Neural cell (in vitro differentiated cells): ENCODE measurements around the gene CLEC4M. TPM values are rescaled to one million over a fixed set of nuclear protein-coding genes. Genes with fewer than 3 reads are reported as not detected.

Experiments
- H2AFZ ChIP-seq: fragments of 200-600, 300-800 bp; sonication (generic), shearing (Covaris generic); 2 replicates; pipeline ENCODE4 v1.6.0; 2014; ENCODE audit warnings: low read depth, mild to moderate bottlenecking, antibody characterized with exemption, low read length, moderate library complexity
- H3F3A ChIP-seq: fragments of 200-600 bp; shearing (Covaris generic); 2 replicates; pipeline ENCODE4 v1.6.1; 2016; ENCODE audit warnings: mild to moderate bottlenecking, moderate library complexity, mixed read lengths, antibody characterized with exemption, low read length; ENCODE audit not compliant: insufficient read depth, poor library complexity, severe bottlenecking
- H3K27ac ChIP-seq: fragments of 200-600, 300-800 bp; sonication (generic), shearing (Covaris generic); 2 replicates; pipeline ENCODE4 v1.5.1; 2014; ENCODE audit warnings: mild to moderate bottlenecking, low read length, moderate library complexity
- H3K27me3 ChIP-seq: fragments of 300-800, 200-600 bp; sonication (generic), shearing (Covaris generic); 2 replicates; pipeline ENCODE4 v1.6.0; 2014; ENCODE audit warnings: mild to moderate bottlenecking, low read depth, low read length, moderate library complexity; ENCODE audit not compliant: insufficient read depth
- H3K36me3 ChIP-seq: fragments of 300-800, 200-600 bp; sonication (generic), shearing (Covaris generic); 2 replicates; pipeline ENCODE4 v1.5.1; 2014; ENCODE audit warnings: mild to moderate bottlenecking, antibody characterized with exemption, low read length, moderate library complexity; ENCODE audit not compliant: insufficient read depth
- H3K4me2 ChIP-seq: fragments of 300-800, 200-600 bp; sonication (generic), shearing (Covaris generic); 2 replicates; pipeline ENCODE4 v1.6.0; 2014; ENCODE audit warnings: mild to moderate bottlenecking, low read length
- H3K4me3 ChIP-seq: fragments of 300-800, 200-600 bp; sonication (generic), shearing (Covaris generic); 2 replicates; pipeline ENCODE4 v1.5.1; 2014; ENCODE audit warnings: mild to moderate bottlenecking, low read length, moderate library complexity
- H3K79me2 ChIP-seq: fragments of 200-600 bp; shearing (Covaris generic); replicated peaks from 2 replicates; pipeline ENCODE4 v1.6.0; 2014; ENCODE audit warnings: mild to moderate bottlenecking, low read length, moderate library complexity; ENCODE audit not compliant: insufficient read depth
- H3K9ac ChIP-seq: fragments of 300-800, 200-600 bp; sonication (generic), shearing (Covaris generic); 2 replicates; pipeline ENCODE4 v1.6.1; 2016; ENCODE audit warnings: mild to moderate bottlenecking, low read length, mixed read lengths
- H3K9me2 ChIP-seq: fragments of 200-600 bp; shearing (Covaris generic); 2 replicates; pipeline ENCODE4 v1.6.1; 2016; ENCODE audit warnings: mild to moderate bottlenecking, low read length, mixed read lengths; ENCODE audit not compliant: insufficient read depth
- H3K9me3 ChIP-seq: fragments of 200-600, 300-800 bp; sonication (generic), shearing (Covaris generic); 2 replicates; pipeline ENCODE4 v1.6.1; 2016; ENCODE audit warnings: mild to moderate bottlenecking, mixed run types, low read length, moderate library complexity, mixed read lengths
- H4K20me1 ChIP-seq: fragments of 200-600 bp; shearing (Covaris generic); 2 replicates; pipeline ENCODE4 v1.6.1; 2016; ENCODE audit warnings: mild to moderate bottlenecking, mixed run types; ENCODE audit not compliant: insufficient read depth
- EP300 ChIP-seq: fragments of 450-650 bp; conservative IDR thresholded peaks from 2 replicates; pipeline ENCODE4 v1.6.1; 2014; ENCODE audit warnings: antibody characterized with exemption, mild to moderate bottlenecking, moderate library complexity; ENCODE audit not compliant: poor library complexity, severe bottlenecking
- EZH2 ChIP-seq: fragments of 200-600, 300-800 bp; shearing (Covaris generic), sonication (generic); IDR thresholded peaks from 2 replicates; pipeline ENCODE4 v1.6.1; 2014; ENCODE audit warnings: antibody characterized with exemption, low read length, borderline replicate concordance, mild to moderate bottlenecking; ENCODE audit not compliant: insufficient read depth, poor library complexity, severe bottlenecking
- MXI1 ChIP-seq: fragments of 450-650 bp; conservative IDR thresholded peaks from 2 replicates; pipeline ENCODE4 v1.6.1; 2014; ENCODE audit warnings: antibody characterized with exemption, mild to moderate bottlenecking; ENCODE audit not compliant: poor library complexity, severe bottlenecking
- POLR2AphosphoS5 ChIP-seq: IDR thresholded peaks from 2 replicates; pipeline ENCODE4 v1.6.1; 2012
- RAD21 ChIP-seq: fragments of 450-650 bp; conservative IDR thresholded peaks from 2 replicates; pipeline ENCODE4 v1.6.1; 2014; ENCODE audit warnings: antibody characterized with exemption, mild to moderate bottlenecking, moderate library complexity
- SMC3 ChIP-seq: fragments of 450-650 bp; conservative IDR thresholded peaks from 2 replicates; pipeline ENCODE4 v1.6.1; 2014; ENCODE audit warnings: antibody characterized with exemption, mild to moderate bottlenecking, moderate library complexity; ENCODE audit not compliant: poor library complexity
- TAF1 ChIP-seq: IDR thresholded peaks from 2 replicates; pipeline ENCODE4 v1.6.1; 2012; ENCODE audit warnings: low read depth
- polyA plus RNA-seq: library from polyadenylated mRNA; depleted of rRNA; stranded (reverse); fragments of >200 nt; gene quantifications from 2 replicates; pipeline ENCODE4 v1.2.3, GENCODE V29; 2014
- TF ChIP-seq, protein P1 (sequence below): fragments of 450-650 bp; IDR thresholded peaks from 2 replicates; pipeline ENCODE4 v1.5.1; 2014; ENCODE audit warnings: antibody characterized with exemption, mild to moderate bottlenecking, moderate library complexity; ENCODE audit not compliant: poor library complexity, severe bottlenecking
- TF ChIP-seq, protein P2 (sequence below): IDR thresholded peaks from 2 replicates; pipeline ENCODE4 v1.6.1; 2012; ENCODE audit warnings: borderline replicate concordance

Gene CLEC4M
- polyA plus RNA-seq, 1 donor from 2014 or later, result not detected

DNA sequence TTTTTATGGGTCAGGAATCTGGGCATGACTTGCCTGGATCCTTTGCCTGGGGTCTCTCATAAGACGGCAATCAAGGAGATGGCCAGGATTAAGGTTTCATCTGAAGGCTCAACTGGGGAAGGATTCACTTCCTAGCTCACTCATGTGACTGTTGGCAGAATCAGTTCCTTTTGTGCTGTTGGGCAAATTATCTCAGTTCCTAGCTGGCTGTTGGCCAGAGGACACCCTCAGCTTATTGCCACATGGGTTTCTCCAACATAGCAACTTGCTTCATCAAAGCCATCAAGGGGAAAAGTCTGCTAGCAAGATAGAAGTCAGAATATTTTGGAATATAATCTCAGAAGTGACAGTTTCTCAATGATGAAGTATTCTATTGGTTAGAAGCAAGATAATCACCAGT is 54.8 kb downstream of the CLEC4M start:
- H3K9me2 ChIP-seq, result no peaks in the 10 kb centered on the region
- no peaks in the 10 kb centered on the region for H3K27me3 ChIP-seq

GRCh38 chr19:7818806-7819205 is 55.8 kb downstream of the CLEC4M start:
- Histone ChIP-seq H3K4me2 (no peak overlapping the region), H3K27me3 (no peaks in the 10 kb centered on the region)

More for the DNA sequence above, 54.8 kb downstream of the CLEC4M start:
- H3F3A ChIP-seq, result no peaks in the 10 kb centered on the region
- H3K4me2 ChIP-seq, result no peak overlapping the region
- no peaks in the 10 kb centered on the region for H4K20me1 ChIP-seq
- no peaks in the 10 kb centered on the region for H3K79me2 ChIP-seq
- H2AFZ ChIP-seq, result no peak overlapping the region
- no peak overlapping the region for H3K27ac ChIP-seq
- no peaks in the 10 kb centered on the region for H3K9me3 ChIP-seq
- H3K36me3 ChIP-seq, result no peaks in the 10 kb centered on the region
- TF ChIP-seq MXI1 (no peak), SMC3 (no peak), RAD21 (no peak), POLR2AphosphoS5 (no peak), TAF1 (no peak), EP300 (no peak), EZH2 (no peak)
- TF ChIP-seq, protein P1, sequence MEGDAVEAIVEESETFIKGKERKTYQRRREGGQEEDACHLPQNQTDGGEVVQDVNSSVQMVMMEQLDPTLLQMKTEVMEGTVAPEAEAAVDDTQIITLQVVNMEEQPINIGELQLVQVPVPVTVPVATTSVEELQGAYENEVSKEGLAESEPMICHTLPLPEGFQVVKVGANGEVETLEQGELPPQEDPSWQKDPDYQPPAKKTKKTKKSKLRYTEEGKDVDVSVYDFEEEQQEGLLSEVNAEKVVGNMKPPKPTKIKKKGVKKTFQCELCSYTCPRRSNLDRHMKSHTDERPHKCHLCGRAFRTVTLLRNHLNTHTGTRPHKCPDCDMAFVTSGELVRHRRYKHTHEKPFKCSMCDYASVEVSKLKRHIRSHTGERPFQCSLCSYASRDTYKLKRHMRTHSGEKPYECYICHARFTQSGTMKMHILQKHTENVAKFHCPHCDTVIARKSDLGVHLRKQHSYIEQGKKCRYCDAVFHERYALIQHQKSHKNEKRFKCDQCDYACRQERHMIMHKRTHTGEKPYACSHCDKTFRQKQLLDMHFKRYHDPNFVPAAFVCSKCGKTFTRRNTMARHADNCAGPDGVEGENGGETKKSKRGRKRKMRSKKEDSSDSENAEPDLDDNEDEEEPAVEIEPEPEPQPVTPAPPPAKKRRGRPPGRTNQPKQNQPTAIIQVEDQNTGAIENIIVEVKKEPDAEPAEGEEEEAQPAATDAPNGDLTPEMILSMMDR, result no peak
- TF ChIP-seq, protein P2, sequence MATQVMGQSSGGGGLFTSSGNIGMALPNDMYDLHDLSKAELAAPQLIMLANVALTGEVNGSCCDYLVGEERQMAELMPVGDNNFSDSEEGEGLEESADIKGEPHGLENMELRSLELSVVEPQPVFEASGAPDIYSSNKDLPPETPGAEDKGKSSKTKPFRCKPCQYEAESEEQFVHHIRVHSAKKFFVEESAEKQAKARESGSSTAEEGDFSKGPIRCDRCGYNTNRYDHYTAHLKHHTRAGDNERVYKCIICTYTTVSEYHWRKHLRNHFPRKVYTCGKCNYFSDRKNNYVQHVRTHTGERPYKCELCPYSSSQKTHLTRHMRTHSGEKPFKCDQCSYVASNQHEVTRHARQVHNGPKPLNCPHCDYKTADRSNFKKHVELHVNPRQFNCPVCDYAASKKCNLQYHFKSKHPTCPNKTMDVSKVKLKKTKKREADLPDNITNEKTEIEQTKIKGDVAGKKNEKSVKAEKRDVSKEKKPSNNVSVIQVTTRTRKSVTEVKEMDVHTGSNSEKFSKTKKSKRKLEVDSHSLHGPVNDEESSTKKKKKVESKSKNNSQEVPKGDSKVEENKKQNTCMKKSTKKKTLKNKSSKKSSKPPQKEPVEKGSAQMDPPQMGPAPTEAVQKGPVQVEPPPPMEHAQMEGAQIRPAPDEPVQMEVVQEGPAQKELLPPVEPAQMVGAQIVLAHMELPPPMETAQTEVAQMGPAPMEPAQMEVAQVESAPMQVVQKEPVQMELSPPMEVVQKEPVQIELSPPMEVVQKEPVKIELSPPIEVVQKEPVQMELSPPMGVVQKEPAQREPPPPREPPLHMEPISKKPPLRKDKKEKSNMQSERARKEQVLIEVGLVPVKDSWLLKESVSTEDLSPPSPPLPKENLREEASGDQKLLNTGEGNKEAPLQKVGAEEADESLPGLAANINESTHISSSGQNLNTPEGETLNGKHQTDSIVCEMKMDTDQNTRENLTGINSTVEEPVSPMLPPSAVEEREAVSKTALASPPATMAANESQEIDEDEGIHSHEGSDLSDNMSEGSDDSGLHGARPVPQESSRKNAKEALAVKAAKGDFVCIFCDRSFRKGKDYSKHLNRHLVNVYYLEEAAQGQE, result no peak
- no peak overlapping the region for H3K4me3 ChIP-seq
- H3K9ac ChIP-seq, result no peak overlapping the region

More at GRCh38 chr19:7818806-7819205, 55.8 kb downstream of the CLEC4M start:
- H3K9me3 ChIP-seq, result no peaks in the 10 kb centered on the region
- no peak overlapping the region for H2AFZ ChIP-seq
- H3K4me3 ChIP-seq, result no peak overlapping the region
- no peaks in the 10 kb centered on the region for H3K79me2 ChIP-seq
- H3K36me3 ChIP-seq, result no peaks in the 10 kb centered on the region
- H3K27ac ChIP-seq, result no peak overlapping the region
- no peaks in the 10 kb centered on the region for H3K9me2 ChIP-seq
- no peaks in the 10 kb centered on the region for H3F3A ChIP-seq
- H3K9ac ChIP-seq, result no peak overlapping the region
- TF ChIP-seq SMC3 (no peak), POLR2AphosphoS5 (no peak), MXI1 (no peak), TAF1 (no peak), RAD21 (no peak), EZH2 (no peak), EP300 (no peak)
- TF ChIP-seq, protein P1, result no peak
- TF ChIP-seq, protein P2, result no peak
- H4K20me1 ChIP-seq, result no peaks in the 10 kb centered on the region
